Measurements from ENCODE around the gene NDUFAF5.

Gene NDUFAF5

GRCh38 chr20:13858439-13858838 lies 73.6 kb downstream of the NDUFAF5 start:
- intact Hi-C loops (cut with DNase I), result no loop called here
- no peak for DNase-seq

GRCh38 chr20:13858871-13859270 lies 74.0 kb downstream of the NDUFAF5 start:
- intact Hi-C loops (cut with DNase I), result no loop called here
- DNase-seq, result no peak

GRCh38 chr20:13862245-13862644 lies 77.4 kb downstream of the NDUFAF5 start:
- peak in 1 of 42 donors; percentile 31 for DNase-seq
- intact Hi-C loops (cut with DNase I), result no loop called here

- intact Hi-C loops (cut with DNase I), result no loop called here
- peak in 1 of 42 donors; percentile 26 for DNase-seq
Observed at GRCh38 chr20:13863244-13863643, 78.4 kb downstream of the NDUFAF5 start.

- DNase-seq, result peak in 1 of 42 donors; percentile 33
- intact Hi-C loops (cut with DNase I), result no loop called here
Observed at GRCh38 chr20:13865156-13865555, 80.3 kb downstream of the NDUFAF5 start.

GRCh38 chr20:13865791-13866351 lies 81.0 kb downstream of the NDUFAF5 start:
- peak in 5 of 42 donors; percentile 13 to 53 (median 30) for DNase-seq
- intact Hi-C loops (cut with DNase I), result no loop called here

GRCh38 chr20:13868331-13868730 lies 83.5 kb downstream of the NDUFAF5 start:
- intact Hi-C loops (cut with DNase I), result no loop called here
- peak in 1 of 42 donors; percentile 23 for DNase-seq

- intact Hi-C loops (cut with DNase I), result no loop called here
- DNase-seq, result no peak
Observed at GRCh38 chr20:13870170-13870748, 85.4 kb downstream of the NDUFAF5 start.
